NCI-H146 treated with DMSO at 0.1 percent for 48 hours (cell line): ENCODE data around the gene NUAK1.
"Not testable (repeated sequence)": the region's sequence is repeated elsewhere in the genome, so short reads cannot be mapped to it uniquely, and the experiment has no call there.

Source experiments
- DNase-seq: peaks from one replicate; lab custom pipeline; 2025; ENCODE audit not compliant: unreplicated experiment; lab: John Stamatoyannopoulos, UW

Gene NUAK1

GRCh38 chr12:106037524-106038298 lies 101.0 kb downstream of the NUAK1 start:
- no peak for DNase-seq

- DNase-seq = no peak
Measured at GRCh38 chr12:106035421-106035820, 103.3 kb downstream of the NUAK1 start.

- no peak for DNase-seq
Measured at GRCh38 chr12:106034316-106034715, 104.4 kb downstream of the NUAK1 start.

GRCh38 chr12:106033161-106033675 lies 105.5 kb downstream of the NUAK1 start:
- DNase-seq = no peak

- DNase-seq = no peak
Measured at GRCh38 chr12:106032623-106032925, 106.2 kb downstream of the NUAK1 start.

GRCh38 chr12:106031761-106032622 lies 106.8 kb downstream of the NUAK1 start:
- no peak for DNase-seq

- DNase-seq = no peak
Measured at GRCh38 chr12:106030210-106031071, 108.3 kb downstream of the NUAK1 start.

- DNase-seq = no peak
Measured at GRCh38 chr12:106029532-106029931, 109.2 kb downstream of the NUAK1 start.

GRCh38 chr12:106027911-106028310 lies 110.8 kb downstream of the NUAK1 start:
- DNase-seq = no peak

GRCh38 chr12:106027286-106027685 lies 111.5 kb downstream of the NUAK1 start:
- no peak for DNase-seq

- no peak for DNase-seq
Measured at GRCh38 chr12:106025129-106025528, 113.6 kb downstream of the NUAK1 start.

GRCh38 chr12:106023039-106023438 lies 115.7 kb downstream of the NUAK1 start:
- DNase-seq = no peak

GRCh38 chr12:106022568-106023012 lies 116.2 kb downstream of the NUAK1 start:
- DNase-seq = no peak

- DNase-seq = no peak
Measured at GRCh38 chr12:106021516-106021915, 117.2 kb downstream of the NUAK1 start.

GRCh38 chr12:106020736-106021135 lies 118.0 kb downstream of the NUAK1 start:
- DNase-seq = no peak

GRCh38 chr12:106019144-106019543 lies 119.6 kb downstream of the NUAK1 start:
- DNase-seq = no peak

GRCh38 chr12:106018286-106018685 lies 120.5 kb downstream of the NUAK1 start:
- DNase-seq = no peak

- DNase-seq = not testable (repeated sequence)
Measured at GRCh38 chr12:106016601-106017278, 122.0 kb downstream of the NUAK1 start.

GRCh38 chr12:106015646-106016045 lies 123.1 kb downstream of the NUAK1 start:
- no peak for DNase-seq

- DNase-seq = no peak
Measured at GRCh38 chr12:106013941-106014340, 124.8 kb downstream of the NUAK1 start.
